Measurements from ENCODE around the gene PRPF40B. TPM values are rescaled to one million over a fixed set of nuclear protein-coding genes. Genes with fewer than 3 reads are reported as not detected.

The PRPF40B gene
- polyA plus RNA-seq, 5 donors = 18.1 to 25.3 (median 19.6) TPM

- DNase-seq = no peak
These were observed 60.4 kb downstream of the PRPF40B start for GRCh38 chr12:49683599-49684309.

DNA sequence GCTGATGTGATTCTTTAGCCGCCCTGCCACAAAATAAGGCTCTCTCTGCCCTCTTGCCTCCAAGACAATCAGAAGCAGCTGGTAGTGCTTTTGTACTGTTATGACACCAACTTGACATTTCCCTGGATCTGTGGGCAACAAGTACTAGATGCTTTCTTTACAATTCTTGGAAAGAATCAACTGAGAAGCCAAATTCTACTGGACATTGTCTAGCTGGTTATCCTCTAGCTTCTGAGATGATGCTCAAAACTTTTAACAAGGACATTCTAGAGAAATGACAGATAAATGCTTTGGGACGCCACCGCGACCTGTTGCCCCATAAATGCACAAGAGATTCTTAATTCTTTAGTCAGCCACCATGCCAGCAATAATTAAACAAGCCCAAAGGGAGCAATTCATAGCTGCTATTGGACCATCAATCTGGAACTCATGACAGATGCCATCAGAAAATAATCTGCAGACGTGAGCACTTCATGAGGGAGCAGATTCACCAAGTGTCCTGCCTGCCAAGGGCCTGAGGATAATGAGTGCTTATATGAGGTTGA lies 61.0 kb downstream of the PRPF40B start:
- DNase-seq = no peak

GRCh38 chr12:49687941-49688340 lies 64.6 kb downstream of the PRPF40B start:
- DNase-seq = no peak

GRCh38 chr12:49689237-49689636 lies 65.9 kb downstream of the PRPF40B start:
- DNase-seq = no peak

GRCh38 chr12:49689785-49690184 lies 66.4 kb downstream of the PRPF40B start:
- DNase-seq = no peak

DNA sequence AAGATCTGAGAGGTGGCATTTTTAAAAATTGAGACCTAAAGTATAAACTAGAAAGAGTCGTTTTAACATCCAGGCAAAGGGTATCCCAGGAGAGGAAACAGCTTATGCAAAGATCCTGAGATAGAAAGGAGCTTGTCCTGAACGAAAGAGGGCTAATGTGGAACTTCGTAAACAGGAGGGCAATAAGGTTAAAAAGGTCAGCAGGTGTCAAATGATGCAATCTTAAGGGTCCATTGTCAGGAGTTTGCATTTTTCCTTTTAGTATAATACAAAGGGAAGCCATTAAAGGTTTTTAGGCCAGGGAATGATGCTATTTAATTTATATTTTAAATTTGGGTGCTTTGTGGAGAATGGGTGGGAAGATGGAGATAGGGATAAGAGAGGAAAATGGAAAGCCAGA lies 69.5 kb downstream of the PRPF40B start:
- DNase-seq = no peak

- no peak for DNase-seq
These were observed 70.6 kb downstream of the PRPF40B start for GRCh38 chr12:49693931-49694444.

Other genes with a start within 250 kb of the PRPF40B start
- gene KCNH3, start 84.5 kb upstream of the PRPF40B start, polyA plus RNA-seq (ENCODE audit: insufficient read depth in 1 of 5, insufficient read length in 5 of 5, low replicate concordance in 1 of 5) = 1 to 10 TPM; 1.2 to 2.2 (median 1.3) TPM
- 10 to 100 TPM; 46.4 to 70.3 (median 50.3) TPM for gene MCRS1, start 55.4 kb upstream of the PRPF40B start, polyA plus RNA-seq (ENCODE audit: insufficient read depth in 1 of 5, insufficient read length in 5 of 5, low replicate concordance in 1 of 5)
- 1 to 10 TPM; 1.3 to 3.5 (median 2.5) TPM for gene FAM186B, start 17.9 kb upstream of the PRPF40B start, polyA plus RNA-seq (ENCODE audit: insufficient read depth in 1 of 5, insufficient read length in 5 of 5, low replicate concordance in 1 of 5)
- 10 to 100 TPM; 50.1 to 64.3 (median 52.5) TPM for gene FMNL3, start 83.8 kb downstream of the PRPF40B start, polyA plus RNA-seq (ENCODE audit: insufficient read depth in 1 of 5, insufficient read length in 5 of 5, low replicate concordance in 1 of 5)
- gene TMBIM6, start 118.0 kb downstream of the PRPF40B start, polyA plus RNA-seq (ENCODE audit: insufficient read depth in 1 of 5, insufficient read length in 5 of 5, low replicate concordance in 1 of 5) = 100 to 1,000 TPM; 430 to 538 (median 511) TPM
- 10 to 100 TPM; 13.4 to 25.7 (median 19.2) TPM for gene NCKAP5L, start 204.9 kb downstream of the PRPF40B start, polyA plus RNA-seq (ENCODE audit: insufficient read depth in 1 of 5, insufficient read length in 5 of 5, low replicate concordance in 1 of 5)
- 1 to 10 TPM; 5.6 to 6.9 (median 6.2) TPM for gene BCDIN3D, start 219.5 kb downstream of the PRPF40B start, polyA plus RNA-seq (ENCODE audit: insufficient read depth in 1 of 5, insufficient read length in 5 of 5, low replicate concordance in 1 of 5)